Measurements from ENCODE around the gene PDE3A. TPM values are rescaled to one million over a fixed set of nuclear protein-coding genes. Genes with fewer than 3 reads are reported as not detected.

Gene PDE3A
- total RNA-seq, 1 experiment from 2014 or later, result 0.58 TPM

DNA sequence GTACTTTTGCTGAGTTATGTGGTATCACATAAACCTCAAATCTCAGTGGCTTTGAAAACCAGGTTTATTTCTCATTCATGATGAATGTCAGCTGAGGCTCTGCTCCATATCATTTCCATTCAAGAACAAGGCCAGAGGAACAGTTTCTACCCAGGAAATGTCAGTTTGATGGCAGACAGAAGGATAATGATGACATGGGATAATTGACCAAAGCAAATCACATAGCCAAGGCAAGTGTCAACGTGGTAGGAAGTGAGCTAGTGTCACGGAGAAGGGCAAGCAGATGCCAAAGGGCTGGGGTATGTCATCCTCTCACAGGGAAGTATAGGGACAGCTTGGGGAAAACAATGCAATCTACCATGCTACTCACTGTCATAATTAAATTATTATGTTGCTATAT is 12.3 kb upstream of the PDE3A start:
- Histone ChIP-seq H2AFZ (ENCODE audit: low read length) (no peak overlapping the region), H3K9me2 (replicated peaks; ENCODE audit: low read length) (no peaks in the 10 kb centered on the region), H3K9me3 (ENCODE audit: low read length) (no peaks in the 10 kb centered on the region), H3K4me3 (ENCODE audit: low read length) (no peak overlapping the region), H4K20me1 (ENCODE audit: low read length) (no peaks in the 10 kb centered on the region), H3F3A (ENCODE audit: low read length, unreplicated experiment) (no peaks in the 10 kb centered on the region), H3K27me3 (ENCODE audit: low read length) (no peaks in the 10 kb centered on the region), H3K27ac (ENCODE audit: low read length) (no peak overlapping the region), H3K36me3 (ENCODE audit: low read depth, low read length) (no peaks in the 10 kb centered on the region), H3K4me1 (ENCODE audit: insufficient read depth, low read length) (no peaks in the 10 kb centered on the region), H3K4me2 (ENCODE audit: low read length) (no peak overlapping the region), H3K79me2 (ENCODE audit: low read length) (no peaks in the 10 kb centered on the region), H3K9ac (ENCODE audit: low read length) (no peak overlapping the region)
- BruUV-seq (replicated peaks), result no TSS peak
- ChIA-PET POLR2A (ENCODE audit: unreplicated experiment) (no interaction called here), CTCF (no interaction called here)
- TF ChIP-seq EZH2 (IDR thresholded peaks at IDR 0.05; ENCODE audit: low read length, unreplicated experiment) (no peak), EZH2phosphoT487 (IDR thresholded peaks at IDR 0.05; ENCODE audit: borderline replicate concordance, low read length) (no peak)
- TF ChIP-seq, protein P1, sequence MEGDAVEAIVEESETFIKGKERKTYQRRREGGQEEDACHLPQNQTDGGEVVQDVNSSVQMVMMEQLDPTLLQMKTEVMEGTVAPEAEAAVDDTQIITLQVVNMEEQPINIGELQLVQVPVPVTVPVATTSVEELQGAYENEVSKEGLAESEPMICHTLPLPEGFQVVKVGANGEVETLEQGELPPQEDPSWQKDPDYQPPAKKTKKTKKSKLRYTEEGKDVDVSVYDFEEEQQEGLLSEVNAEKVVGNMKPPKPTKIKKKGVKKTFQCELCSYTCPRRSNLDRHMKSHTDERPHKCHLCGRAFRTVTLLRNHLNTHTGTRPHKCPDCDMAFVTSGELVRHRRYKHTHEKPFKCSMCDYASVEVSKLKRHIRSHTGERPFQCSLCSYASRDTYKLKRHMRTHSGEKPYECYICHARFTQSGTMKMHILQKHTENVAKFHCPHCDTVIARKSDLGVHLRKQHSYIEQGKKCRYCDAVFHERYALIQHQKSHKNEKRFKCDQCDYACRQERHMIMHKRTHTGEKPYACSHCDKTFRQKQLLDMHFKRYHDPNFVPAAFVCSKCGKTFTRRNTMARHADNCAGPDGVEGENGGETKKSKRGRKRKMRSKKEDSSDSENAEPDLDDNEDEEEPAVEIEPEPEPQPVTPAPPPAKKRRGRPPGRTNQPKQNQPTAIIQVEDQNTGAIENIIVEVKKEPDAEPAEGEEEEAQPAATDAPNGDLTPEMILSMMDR (conservative IDR thresholded peaks at IDR 0.05; ENCODE audit: low read depth, low read length), result no peak
- ATAC-seq (no peak), DNase-seq (no peak)
- intact Hi-C loops (cut with micrococcal nuclease), result no loop called here

DNA sequence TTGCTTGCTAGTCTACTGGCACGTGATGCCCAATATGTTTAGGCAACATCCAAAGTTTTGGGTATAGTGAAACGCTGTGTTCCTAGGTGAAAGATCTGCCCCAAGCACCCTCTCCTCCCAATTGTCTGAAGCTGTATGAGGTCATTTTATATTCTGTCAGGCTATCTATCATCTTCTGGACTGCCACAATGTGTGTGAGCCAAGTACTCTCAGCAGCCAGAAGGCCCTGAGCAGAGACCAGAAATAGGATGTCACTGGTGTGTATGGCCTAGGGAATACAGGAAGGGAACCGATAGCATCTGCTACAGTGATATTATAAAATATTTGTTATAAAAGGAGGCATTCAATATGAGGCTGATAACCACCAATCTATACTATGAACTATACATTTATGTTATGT is 7.9 kb upstream of the PDE3A start:
- TF ChIP-seq EZH2phosphoT487 (IDR thresholded peaks at IDR 0.05; ENCODE audit: borderline replicate concordance, low read length), result no peak
- no peak for TF ChIP-seq EZH2 (IDR thresholded peaks at IDR 0.05; ENCODE audit: low read length, unreplicated experiment)
- TF ChIP-seq, protein P1 (conservative IDR thresholded peaks at IDR 0.05; ENCODE audit: low read depth, low read length), result no peak
- no peaks in the 10 kb centered on the region for H4K20me1 ChIP-seq (ENCODE audit: low read length)
- H3F3A ChIP-seq (ENCODE audit: low read length, unreplicated experiment), result no peaks in the 10 kb centered on the region
- no peak overlapping the region for H3K4me3 ChIP-seq (ENCODE audit: low read length)
- POLR2A ChIA-PET (ENCODE audit: unreplicated experiment), result no interaction called here
- H2AFZ ChIP-seq (ENCODE audit: low read length), result no peak overlapping the region
- H3K27me3 ChIP-seq (ENCODE audit: low read length), result no peaks in the 10 kb centered on the region
- no peak overlapping the region for H3K4me2 ChIP-seq (ENCODE audit: low read length)
- intact Hi-C loops (cut with micrococcal nuclease), result no loop called here
- no peaks in the 10 kb centered on the region for H3K79me2 ChIP-seq (ENCODE audit: low read length)
- H3K4me1 ChIP-seq (ENCODE audit: insufficient read depth, low read length), result no peaks in the 10 kb centered on the region
- CTCF ChIA-PET, result no interaction called here
- H3K27ac ChIP-seq (ENCODE audit: low read length), result no peak overlapping the region
- no peaks in the 10 kb centered on the region for H3K9me3 ChIP-seq (ENCODE audit: low read length)
- DNase-seq (no peak), ATAC-seq (no peak)
- no peak overlapping the region for H3K9ac ChIP-seq (ENCODE audit: low read length)
- BruUV-seq (replicated peaks), result no TSS peak
- no peaks in the 10 kb centered on the region for H3K36me3 ChIP-seq (ENCODE audit: low read depth, low read length)
- H3K9me2 ChIP-seq (replicated peaks; ENCODE audit: low read length), result no peaks in the 10 kb centered on the region

DNA sequence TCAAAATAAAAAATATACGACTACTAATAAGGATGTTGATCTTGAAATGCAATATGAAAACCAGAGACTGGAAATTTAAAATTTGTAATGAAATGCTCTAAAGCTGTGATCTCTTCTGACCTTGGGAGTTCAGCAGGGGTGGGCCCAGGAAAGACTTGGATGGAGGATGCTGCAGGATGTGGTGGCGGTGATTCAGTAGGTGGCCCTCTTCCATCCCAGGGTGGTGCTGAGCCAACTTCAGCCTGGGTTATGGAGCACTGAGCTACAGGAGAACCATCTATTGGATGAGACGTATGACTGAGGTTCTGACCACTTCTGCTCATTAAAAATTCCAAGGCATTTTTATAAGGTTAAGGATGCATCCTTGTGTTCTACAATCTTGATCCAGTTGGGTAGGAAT is 6.9 kb upstream of the PDE3A start:
- POLR2A ChIA-PET (ENCODE audit: unreplicated experiment), result no interaction called here
- intact Hi-C loops (cut with micrococcal nuclease), result no loop called here
- Histone ChIP-seq H4K20me1 (ENCODE audit: low read length) (no peaks in the 10 kb centered on the region), H3K9me3 (ENCODE audit: low read length) (no peaks in the 10 kb centered on the region), H3K4me3 (ENCODE audit: low read length) (no peak overlapping the region), H3K9me2 (replicated peaks; ENCODE audit: low read length) (no peaks in the 10 kb centered on the region), H3K4me1 (ENCODE audit: insufficient read depth, low read length) (no peaks in the 10 kb centered on the region), H3K9ac (ENCODE audit: low read length) (no peak overlapping the region), H3F3A (ENCODE audit: low read length, unreplicated experiment) (no peaks in the 10 kb centered on the region), H3K27ac (ENCODE audit: low read length) (no peak overlapping the region), H2AFZ (ENCODE audit: low read length) (no peak overlapping the region), H3K27me3 (ENCODE audit: low read length) (no peaks in the 10 kb centered on the region), H3K4me2 (ENCODE audit: low read length) (no peak overlapping the region), H3K79me2 (ENCODE audit: low read length) (no peaks in the 10 kb centered on the region), H3K36me3 (ENCODE audit: low read depth, low read length) (no peaks in the 10 kb centered on the region)
- TF ChIP-seq, protein P1 (conservative IDR thresholded peaks at IDR 0.05; ENCODE audit: low read depth, low read length), result no peak
- no peak for TF ChIP-seq EZH2phosphoT487 (IDR thresholded peaks at IDR 0.05; ENCODE audit: borderline replicate concordance, low read length)
- no peak for TF ChIP-seq EZH2 (IDR thresholded peaks at IDR 0.05; ENCODE audit: low read length, unreplicated experiment)
- ATAC-seq (no peak), DNase-seq (no peak)
- CTCF ChIA-PET, result no interaction called here
- no TSS peak for BruUV-seq (replicated peaks)

All from PC-3 (cell line).